Measurements from ENCODE around the gene SLC25A30.
"Not testable (repeated sequence)": the region's sequence is repeated elsewhere in the genome, so short reads cannot be mapped to it uniquely, and the experiment has no call there.

Gene SLC25A30

DNA sequence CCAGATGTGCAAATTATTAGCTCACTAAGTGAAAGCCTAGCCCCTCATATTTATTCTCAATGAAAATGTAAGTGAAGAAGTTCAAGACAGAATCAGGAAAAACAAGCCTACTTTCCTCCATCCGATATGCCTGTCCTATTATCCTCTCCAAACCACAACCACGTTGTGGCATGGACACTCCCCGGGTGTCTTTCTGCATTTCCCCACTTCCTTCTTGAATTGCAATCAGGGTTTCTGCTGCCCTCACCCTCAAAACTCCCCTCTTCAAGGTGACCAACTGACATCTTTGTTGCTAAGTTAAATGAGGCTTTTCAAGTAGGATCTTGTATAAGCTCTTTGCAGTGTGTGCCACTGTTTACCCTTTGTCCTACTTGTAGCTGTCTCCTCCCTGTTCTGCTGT, 11.8 kb downstream of the SLC25A30 start:
- H3K4me2 ChIP-seq (ENCODE audit: low read length), result no peak overlapping the region
- H3K4me1 ChIP-seq (ENCODE audit: control insufficient read depth, insufficient read depth, low read length), result no peaks in the 10 kb centered on the region
- no peaks in the 10 kb centered on the region for H3K9me3 ChIP-seq (replicated peaks; ENCODE audit: low read length)
- H3K4me3 ChIP-seq (ENCODE audit: low read length), result no peak overlapping the region
- H3K27me3 ChIP-seq (ENCODE audit: control insufficient read depth, insufficient read depth, low read length), result no peaks in the 10 kb centered on the region
- peaks cover 51% of the 10 kb centered on the region for H3K36me3 ChIP-seq (ENCODE audit: insufficient read depth, low read length)
- H3K9ac ChIP-seq (ENCODE audit: low read depth, low read length), result no peak overlapping the region

- Histone ChIP-seq H3K27me3 (ENCODE audit: control insufficient read depth, insufficient read depth, low read length) (no peaks in the 10 kb centered on the region), H3K4me2 (ENCODE audit: low read length) (no peak overlapping the region), H3K9me3 (replicated peaks; ENCODE audit: low read length) (no peaks in the 10 kb centered on the region), H3K4me3 (ENCODE audit: low read length) (no peak overlapping the region), H3K36me3 (ENCODE audit: insufficient read depth, low read length) (peaks cover 50% of the 10 kb centered on the region), H3K9ac (ENCODE audit: low read depth, low read length) (no peak overlapping the region), H3K4me1 (ENCODE audit: control insufficient read depth, insufficient read depth, low read length) (no peaks in the 10 kb centered on the region)
These were observed 15.1 kb downstream of the SLC25A30 start for GRCh38 chr13:45403081-45403480.

DNA sequence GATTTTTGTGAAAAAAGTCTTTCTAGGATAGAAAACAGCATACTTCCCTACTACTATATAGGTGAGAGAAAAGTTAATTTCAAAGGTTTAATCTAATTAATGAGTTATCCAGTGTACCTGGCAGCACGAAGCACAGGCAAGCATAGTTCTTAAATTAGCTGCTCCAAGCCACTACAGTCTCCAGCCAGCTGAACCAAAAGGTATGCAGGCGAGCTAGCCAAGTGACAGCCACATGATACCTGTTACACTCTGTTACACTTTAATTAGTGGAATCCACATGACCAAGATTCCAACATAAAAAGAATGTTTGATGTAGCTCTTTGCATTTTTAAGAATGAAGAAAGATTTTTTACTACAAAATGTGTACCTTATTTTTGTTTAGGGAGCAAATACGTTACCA, 15.5 kb downstream of the SLC25A30 start:
- Histone ChIP-seq H3K36me3 (ENCODE audit: insufficient read depth, low read length) (peaks cover 50% of the 10 kb centered on the region), H3K4me2 (ENCODE audit: low read length) (no peak overlapping the region), H3K4me3 (ENCODE audit: low read length) (no peak overlapping the region), H3K9me3 (replicated peaks; ENCODE audit: low read length) (no peaks in the 10 kb centered on the region), H3K27me3 (ENCODE audit: control insufficient read depth, insufficient read depth, low read length) (no peaks in the 10 kb centered on the region), H3K9ac (ENCODE audit: low read depth, low read length) (no peak overlapping the region), H3K4me1 (ENCODE audit: control insufficient read depth, insufficient read depth, low read length) (no peaks in the 10 kb centered on the region)

GRCh38 chr13:45401314-45401713, 16.9 kb downstream of the SLC25A30 start:
- no peaks in the 10 kb centered on the region for H3K4me1 ChIP-seq (ENCODE audit: control insufficient read depth, insufficient read depth, low read length)
- H3K4me2 ChIP-seq (ENCODE audit: low read length), result no peak overlapping the region
- H3K9ac ChIP-seq (ENCODE audit: low read depth, low read length), result no peak overlapping the region
- peaks cover 45% of the 10 kb centered on the region for H3K36me3 ChIP-seq (ENCODE audit: insufficient read depth, low read length)
- no peaks in the 10 kb centered on the region for H3K27me3 ChIP-seq (ENCODE audit: control insufficient read depth, insufficient read depth, low read length)
- H3K9me3 ChIP-seq (replicated peaks; ENCODE audit: low read length), result no peaks in the 10 kb centered on the region
- no peak overlapping the region for H3K4me3 ChIP-seq (ENCODE audit: low read length)

GRCh38 chr13:45398877-45399276, 19.3 kb downstream of the SLC25A30 start:
- Histone ChIP-seq H3K4me3 (ENCODE audit: low read length) (no peak overlapping the region), H3K4me2 (ENCODE audit: low read length) (no peak overlapping the region), H3K9ac (ENCODE audit: low read depth, low read length) (no peak overlapping the region), H3K9me3 (replicated peaks; ENCODE audit: low read length) (no peaks in the 10 kb centered on the region), H3K4me1 (ENCODE audit: control insufficient read depth, insufficient read depth, low read length) (no peaks in the 10 kb centered on the region), H3K36me3 (ENCODE audit: insufficient read depth, low read length) (peaks cover 41% of the 10 kb centered on the region), H3K27me3 (ENCODE audit: control insufficient read depth, insufficient read depth, low read length) (no peaks in the 10 kb centered on the region)

GRCh38 chr13:45396533-45397095, 21.6 kb downstream of the SLC25A30 start:
- H3K27me3 ChIP-seq (ENCODE audit: control insufficient read depth, insufficient read depth, low read length), result no peaks in the 10 kb centered on the region
- no peaks in the 10 kb centered on the region for H3K9me3 ChIP-seq (replicated peaks; ENCODE audit: low read length)
- H3K4me3 ChIP-seq (ENCODE audit: low read length), result no peak overlapping the region
- peaks cover 34% of the 10 kb centered on the region for H3K36me3 ChIP-seq (ENCODE audit: insufficient read depth, low read length)
- no peaks in the 10 kb centered on the region for H3K4me1 ChIP-seq (ENCODE audit: control insufficient read depth, insufficient read depth, low read length)
- no peak overlapping the region for H3K9ac ChIP-seq (ENCODE audit: low read depth, low read length)
- no peak overlapping the region for H3K4me2 ChIP-seq (ENCODE audit: low read length)

GRCh38 chr13:45393941-45394570, 24.1 kb downstream of the SLC25A30 start:
- Histone ChIP-seq H3K4me3 (ENCODE audit: low read length) (no peak overlapping the region), H3K4me1 (ENCODE audit: control insufficient read depth, insufficient read depth, low read length) (no peaks in the 10 kb centered on the region), H3K36me3 (ENCODE audit: insufficient read depth, low read length) (peaks cover 32% of the 10 kb centered on the region), H3K9ac (ENCODE audit: low read depth, low read length) (no peak overlapping the region), H3K4me2 (ENCODE audit: low read length) (no peak overlapping the region), H3K9me3 (replicated peaks; ENCODE audit: low read length) (no peaks in the 10 kb centered on the region), H3K27me3 (ENCODE audit: control insufficient read depth, insufficient read depth, low read length) (no peaks in the 10 kb centered on the region)

- H3K9me3 ChIP-seq (replicated peaks; ENCODE audit: low read length), result no peaks in the 10 kb centered on the region
- H3K4me1 ChIP-seq (ENCODE audit: control insufficient read depth, insufficient read depth, low read length), result no peaks in the 10 kb centered on the region
- H3K36me3 ChIP-seq (ENCODE audit: insufficient read depth, low read length), result peaks cover 21% of the 10 kb centered on the region
- no peak overlapping the region for H3K9ac ChIP-seq (ENCODE audit: low read depth, low read length)
- H3K4me2 ChIP-seq (ENCODE audit: low read length), result no peak overlapping the region
- H3K4me3 ChIP-seq (ENCODE audit: low read length), result no peak overlapping the region
- no peaks in the 10 kb centered on the region for H3K27me3 ChIP-seq (ENCODE audit: control insufficient read depth, insufficient read depth, low read length)
These were observed 25.4 kb downstream of the SLC25A30 start for GRCh38 chr13:45392811-45393210.

- H3K4me2 ChIP-seq (ENCODE audit: low read length), result no peak overlapping the region
- H3K9ac ChIP-seq (ENCODE audit: low read depth, low read length), result no peak overlapping the region
- no peak overlapping the region for H3K4me3 ChIP-seq (ENCODE audit: low read length)
- H3K4me1 ChIP-seq (ENCODE audit: control insufficient read depth, insufficient read depth, low read length), result no peaks in the 10 kb centered on the region
- H3K36me3 ChIP-seq (ENCODE audit: insufficient read depth, low read length), result peaks cover 20% of the 10 kb centered on the region
- H3K9me3 ChIP-seq (replicated peaks; ENCODE audit: low read length), result no peaks in the 10 kb centered on the region
- H3K27me3 ChIP-seq (ENCODE audit: control insufficient read depth, insufficient read depth, low read length), result no peaks in the 10 kb centered on the region
These were observed 26.2 kb downstream of the SLC25A30 start for GRCh38 chr13:45391926-45392325.

DNA sequence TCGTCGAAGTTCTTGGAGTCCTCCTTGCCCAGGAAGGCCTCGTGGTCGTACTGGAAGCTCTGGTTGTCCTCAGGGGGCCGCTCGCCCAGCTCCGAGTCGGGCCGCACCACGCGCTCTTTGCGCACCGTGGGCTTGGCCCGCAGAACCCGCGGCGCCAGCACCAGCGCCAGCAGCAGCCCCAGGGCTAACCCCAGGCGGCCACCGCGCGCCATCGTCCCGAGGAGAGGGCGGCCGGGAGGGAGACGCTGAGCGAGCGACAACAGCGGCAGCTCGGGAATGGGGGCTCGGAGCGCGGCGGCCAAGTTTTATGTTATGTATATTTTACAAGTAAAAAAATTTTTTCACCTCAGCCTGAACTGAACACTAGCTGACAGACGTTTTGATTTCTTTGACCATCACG, 27.0 kb downstream of the SLC25A30 start:
- peaks cover 19% of the 10 kb centered on the region for H3K36me3 ChIP-seq (ENCODE audit: insufficient read depth, low read length)
- not testable (repeated sequence) for H3K4me1 ChIP-seq (ENCODE audit: control insufficient read depth, insufficient read depth, low read length); H3K9ac ChIP-seq (ENCODE audit: low read depth, low read length); H3K9me3 ChIP-seq (replicated peaks; ENCODE audit: low read length); H3K4me3 ChIP-seq (ENCODE audit: low read length); H3K4me2 ChIP-seq (ENCODE audit: low read length); H3K27me3 ChIP-seq (ENCODE audit: control insufficient read depth, insufficient read depth, low read length)

DNA sequence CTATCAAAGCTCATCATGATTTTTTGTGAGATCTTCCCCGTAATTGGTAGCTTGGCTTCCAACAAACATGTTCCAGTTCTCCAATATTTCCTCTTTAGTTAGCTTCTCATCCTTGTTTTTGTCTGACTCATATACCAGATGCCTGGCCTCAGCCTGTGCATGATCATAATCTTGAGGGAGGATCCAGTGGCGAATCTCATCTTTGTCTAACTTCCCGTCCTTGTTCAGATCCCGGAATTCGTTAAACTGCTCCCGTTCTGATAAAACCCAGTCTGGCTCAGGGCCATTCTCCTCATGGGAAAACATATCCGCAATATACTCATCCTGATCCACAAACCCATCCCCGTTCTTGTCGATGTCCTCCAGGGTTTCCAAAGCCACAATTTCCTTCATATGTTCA, 27.8 kb downstream of the SLC25A30 start:
- H3K4me1 ChIP-seq (ENCODE audit: control insufficient read depth, insufficient read depth, low read length); H3K9me3 ChIP-seq (replicated peaks; ENCODE audit: low read length); H3K9ac ChIP-seq (ENCODE audit: low read depth, low read length); H3K4me2 ChIP-seq (ENCODE audit: low read length); H3K27me3 ChIP-seq (ENCODE audit: control insufficient read depth, insufficient read depth, low read length); H3K4me3 ChIP-seq (ENCODE audit: low read length): not testable (repeated sequence)
- H3K36me3 ChIP-seq (ENCODE audit: insufficient read depth, low read length), result peaks cover 11% of the 10 kb centered on the region

DNA sequence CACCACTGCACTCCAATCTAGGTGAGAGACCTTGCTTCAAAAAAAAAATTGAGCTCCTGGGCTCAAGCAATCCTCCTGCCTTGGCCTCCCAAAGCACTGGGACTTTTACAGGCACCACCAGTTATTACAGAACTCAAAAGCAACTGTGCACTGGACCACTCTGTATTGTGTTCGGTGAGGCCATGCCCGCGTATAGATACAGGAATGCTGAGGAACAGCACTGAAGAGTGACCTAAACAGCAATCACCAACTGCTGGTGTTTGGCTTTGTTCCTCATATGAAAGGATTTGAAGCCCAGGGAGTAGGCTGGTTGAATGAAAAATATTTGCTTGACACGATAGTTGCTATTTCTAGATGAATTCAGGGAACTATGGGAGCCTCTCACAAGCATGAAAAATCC, 29.5 kb downstream of the SLC25A30 start:
- no peaks in the 10 kb centered on the region for H3K4me1 ChIP-seq (ENCODE audit: control insufficient read depth, insufficient read depth, low read length)
- H3K9ac ChIP-seq (ENCODE audit: low read depth, low read length), result no peak overlapping the region
- H3K36me3 ChIP-seq (ENCODE audit: insufficient read depth, low read length), result peaks cover 9% of the 10 kb centered on the region
- H3K9me3 ChIP-seq (replicated peaks; ENCODE audit: low read length), result no peaks in the 10 kb centered on the region
- no peaks in the 10 kb centered on the region for H3K27me3 ChIP-seq (ENCODE audit: control insufficient read depth, insufficient read depth, low read length)
- H3K4me3 ChIP-seq (ENCODE audit: low read length), result no peak overlapping the region
- H3K4me2 ChIP-seq (ENCODE audit: low read length), result no peak overlapping the region

All from skeletal muscle satellite cell (primary cell).